GM23338 (cell line): ENCODE results near the gene LACRT. TPM values are rescaled to one million over a fixed set of nuclear protein-coding genes. Genes with fewer than 3 reads are reported as not detected.

Experiments used
- ATAC-seq: fragments of 200-7000 bp; cut with Tn5 transposase; 3 replicates; pipeline ENCODE4 v1.9.1; 2020
- DNase-seq: peaks from one replicate; pipeline ENCODE4 v3.0.0-alpha.2; 2015; ENCODE audit warnings: low spot score
- H2AFZ ChIP-seq: fragments of 200-600 bp; sonication (generic); 2 replicates; pipeline ENCODE4 v1.8.0; 2016; ENCODE audit warnings: antibody characterized with exemption, mild to moderate bottlenecking, moderate library complexity
- H3F3A ChIP-seq: fragments of 200-600 bp; sonication (generic); replicated peaks from 2 replicates; pipeline ENCODE4 v1.8.0; 2017; ENCODE audit warnings: antibody characterized with exemption, mixed run types, low read depth
- H3K27ac ChIP-seq: fragments of 200-600 bp; sonication (generic); 2 replicates; pipeline ENCODE4 v1.6.1; 2016; ENCODE audit warnings: low read depth
- H3K27me3 ChIP-seq: fragments of 200-600 bp; sonication (generic); 2 replicates; pipeline ENCODE4 v1.8.0; 2016; ENCODE audit warnings: mild to moderate bottlenecking, mixed run types, moderate library complexity; ENCODE audit not compliant: insufficient read depth
- H3K36me3 ChIP-seq: fragments of 200-600 bp; sonication (generic); 2 replicates; pipeline ENCODE4 v1.8.0; 2016; ENCODE audit warnings: mild to moderate bottlenecking; ENCODE audit not compliant: insufficient read depth
- H3K4me1 ChIP-seq: fragments of 200-600 bp; sonication (generic); 2 replicates; pipeline ENCODE4 v1.8.0; 2016; ENCODE audit warnings: mild to moderate bottlenecking, moderate library complexity; ENCODE audit not compliant: insufficient read depth
- H3K4me2 ChIP-seq: fragments of 200-600 bp; sonication (generic); 2 replicates; pipeline ENCODE4 v1.7.1; 2017; ENCODE audit warnings: mixed run types
- H3K4me3 ChIP-seq: fragments of 200-600 bp; sonication (generic); 2 replicates; pipeline ENCODE4 v1.6.1; 2016; ENCODE audit warnings: mixed run types
- H3K79me2 ChIP-seq: fragments of 200-600 bp; sonication (generic); replicated peaks from 2 replicates; pipeline ENCODE4 v1.8.0; 2017; ENCODE audit warnings: mild to moderate bottlenecking; ENCODE audit not compliant: insufficient read depth
- H3K9me2 ChIP-seq: fragments of 200-600 bp; sonication (generic); 2 replicates; pipeline ENCODE4 v1.8.0; 2017; ENCODE audit not compliant: insufficient read depth
- H4K20me1 ChIP-seq: fragments of 200-600 bp; sonication (generic); replicated peaks from 2 replicates; pipeline ENCODE4 v1.8.0; 2017; ENCODE audit warnings: mild to moderate bottlenecking; ENCODE audit not compliant: insufficient read depth
- H3K27ac Mint-ChIP-seq: 2 replicates; pipeline ENCODE4 v1.8.0; 2020; ENCODE audit warnings: inconsistent platforms, mild to moderate bottlenecking, moderate library complexity, mixed read lengths
- H3K27me3 Mint-ChIP-seq: 3 replicates; pipeline ENCODE4 v1.8.0; 2022; ENCODE audit warnings: low read depth, mild to moderate bottlenecking, moderate library complexity, mixed read lengths, inconsistent platforms; ENCODE audit not compliant: insufficient read depth, poor library complexity
- H3K36me3 Mint-ChIP-seq: 3 replicates; pipeline ENCODE4 v1.8.0; 2021; ENCODE audit warnings: low read depth, mild to moderate bottlenecking, inconsistent platforms, moderate library complexity, mixed read lengths
- H3K4me1 Mint-ChIP-seq: 3 replicates; pipeline ENCODE4 v1.8.0; 2020; ENCODE audit warnings: mild to moderate bottlenecking, inconsistent platforms, mixed read lengths
- H3K4me3 Mint-ChIP-seq: 3 replicates; pipeline ENCODE4 v1.8.0; 2021; ENCODE audit warnings: moderate library complexity, mild to moderate bottlenecking, inconsistent platforms, mixed read lengths
- H3K9me3 Mint-ChIP-seq: 3 replicates; pipeline ENCODE4 v1.8.0; 2020; ENCODE audit warnings: moderate library complexity, mild to moderate bottlenecking, inconsistent platforms, mixed read lengths
- CTCF ChIP-seq, 2 experiments: fragments of 200-600 bp in 1 of 2; sonication (generic) in 1 of 2; conservative IDR thresholded peaks; 2 replicates each; pipeline versions ENCODE4 v1.5.1 to v1.6.1; 2016 to 2017; ENCODE audit warnings: antibody characterized with exemption in 2 of 2, low read depth in 2 of 2, mild to moderate bottlenecking in 2 of 2, moderate library complexity in 1 of 2
- ETS1 ChIP-seq: IDR thresholded peaks from 2 replicates; pipeline ENCODE4 v1.6.1; 2016; ENCODE audit warnings: antibody characterized with exemption
- EZH2 ChIP-seq: fragments of 200-600 bp; sonication (generic); IDR thresholded peaks from one replicate; pipeline ENCODE4 v1.8.0; 2017; ENCODE audit warnings: antibody characterized with exemption, mild to moderate bottlenecking, low read depth; ENCODE audit not compliant: unreplicated experiment
- EZH2phosphoT487 ChIP-seq: fragments of 200-600 bp; sonication (generic); IDR thresholded peaks from one replicate; pipeline ENCODE4 v1.8.1; 2018; ENCODE audit warnings: antibody characterized with exemption; ENCODE audit not compliant: unreplicated experiment
- JUNB ChIP-seq: IDR thresholded peaks from one replicate; pipeline ENCODE4 v1.6.1; 2016; ENCODE audit warnings: antibody characterized with exemption; ENCODE audit not compliant: unreplicated experiment
- NANOG ChIP-seq: IDR thresholded peaks from 2 replicates; pipeline ENCODE4 v1.6.1; 2016; ENCODE audit warnings: antibody characterized with exemption, borderline replicate concordance
- REST ChIP-seq: IDR thresholded peaks from one replicate; pipeline ENCODE4 v1.6.1; 2018; ENCODE audit warnings: antibody characterized with exemption; ENCODE audit not compliant: unreplicated experiment
- STAT1 ChIP-seq: IDR thresholded peaks from one replicate; pipeline ENCODE4 v1.6.1; 2016; ENCODE audit warnings: antibody characterized with exemption; ENCODE audit not compliant: unreplicated experiment
- ZNF114 ChIP-seq: fragments of 250-450 bp; sonication (Bioruptor Pico); IDR thresholded peaks from 2 replicates; pipeline ENCODE4 v1.5.0; 2020; ENCODE audit warnings: mild to moderate bottlenecking, moderate library complexity
- ZNF331 ChIP-seq: fragments of 250-450 bp; sonication (Bioruptor Pico); IDR thresholded peaks from 2 replicates; pipeline ENCODE4 v1.5.0; 2020; ENCODE audit warnings: low read depth, mild to moderate bottlenecking, moderate library complexity
- ZNF462 ChIP-seq: fragments of 250-450 bp; sonication (Bioruptor Pico); IDR thresholded peaks from 2 replicates; pipeline ENCODE4 v1.5.0; 2020; ENCODE audit warnings: mild to moderate bottlenecking, moderate library complexity
- long read RNA-seq: library from polyadenylated mRNA; unstranded; transcript quantifications from one replicate; pipeline ENCODE4 v2.0.0, GENCODE V29; 2020; ENCODE audit not compliant: unreplicated experiment
- polyA plus RNA-seq: library from polyadenylated mRNA; unstranded; fragments of >200 nt; fragmentation: Nextera tagmentation; extraction: Ambion mirVana; gene quantifications from 2 replicates; pipeline ENCODE4 v1.2.1, GENCODE V29; 2016
- total RNA-seq: library from RNA; depleted of rRNA; stranded (reverse); fragments of >200 nt; shearing (Covaris generic); gene quantifications from 2 replicates; pipeline ENCODE4 v1.2.3, GENCODE V29; 2014; rRNA removed

LACRT gene
- total RNA-seq: not detected in 2 replicates
- not detected in 2 replicates for polyA plus RNA-seq
- long read RNA-seq: 0 reads

- Mint-ChIP-seq H3K36me3 (no peaks in the 10 kb centered on the region), H3K4me1 (peaks cover 2% of the 10 kb centered on the region; the same call in 1 of the 3 replicates), H3K27ac (no peak within 1 kb of the TSS), H3K9me3 (peaks cover 5% of the 10 kb centered on the region; the same call in 2 of the 3 replicates), H3K27me3 (peaks cover 6% of the 10 kb centered on the region), H3K4me3 (no peak within 1 kb of the TSS)
- Histone ChIP-seq H3K79me2 (no peaks in the 10 kb centered on the region), H4K20me1 (no peaks in the 10 kb centered on the region), H3F3A (no peaks in the 10 kb centered on the region), H3K27ac (no peak within 1 kb of the TSS), H3K36me3 (no peaks in the 10 kb centered on the region), H3K9me2 (0 out of 2 replicates have a peak, but pooled peaks cover 3% of the 10 kb centered on the region), H3K4me1 (no peaks in the 10 kb centered on the region), H2AFZ (no peak within 1 kb of the TSS), H3K4me2 (no peak within 1 kb of the TSS), H3K4me3 (no peak within 1 kb of the TSS), H3K27me3 (no peaks in the 10 kb centered on the region)
- no peak for TF ChIP-seq ZNF462 (CRISPR knock-in tag)
- no peak for TF ChIP-seq STAT1
- no peak for TF ChIP-seq EZH2
- no peak for TF ChIP-seq EZH2phosphoT487
- TF ChIP-seq NANOG: no peak
- TF ChIP-seq ZNF114 (CRISPR knock-in tag): no peak
- no peak for TF ChIP-seq ZNF331 (CRISPR knock-in tag)
- no peak for TF ChIP-seq CTCF (conservative IDR thresholded peaks at IDR 0.05; ENCODE audit: low read depth in 2 of 2)
- TF ChIP-seq JUNB: no peak
- no peak for TF ChIP-seq REST
- no peak for TF ChIP-seq ETS1
- no peak for DNase-seq
- no peak for ATAC-seq
Observed at GRCh38 chr12:54634795-54635194, at the start of gene LACRT. Gene LACRT, minus strand, starts transcription at chr12:54634895. Its CDS starts 54 bp downstream, at chr12:54634841.
